ENCODE measurements around the gene ASAP2.

GRCh38 chr2:9440058-9440727, 233.6 kb downstream of the ASAP2 start:
- TF ChIP-seq CTCF (IDR thresholded peaks at IDR 0.05) = no peak
- no peak for TF ChIP-seq POLR2A (IDR thresholded peaks at IDR 0.05)

All from transverse colon (tissue), 3 donors.